Measurements from ENCODE around the gene CUL5. TPM values are rescaled to one million over a fixed set of nuclear protein-coding genes. Genes with fewer than 3 reads are reported as not detected.
"Not testable (repeated sequence)": the region's sequence is repeated elsewhere in the genome, so short reads cannot be mapped to it uniquely, and the experiment has no call there.

The CUL5 gene
- total RNA-seq, 1 donor from 2014 or later: 42.0 TPM

DNA sequence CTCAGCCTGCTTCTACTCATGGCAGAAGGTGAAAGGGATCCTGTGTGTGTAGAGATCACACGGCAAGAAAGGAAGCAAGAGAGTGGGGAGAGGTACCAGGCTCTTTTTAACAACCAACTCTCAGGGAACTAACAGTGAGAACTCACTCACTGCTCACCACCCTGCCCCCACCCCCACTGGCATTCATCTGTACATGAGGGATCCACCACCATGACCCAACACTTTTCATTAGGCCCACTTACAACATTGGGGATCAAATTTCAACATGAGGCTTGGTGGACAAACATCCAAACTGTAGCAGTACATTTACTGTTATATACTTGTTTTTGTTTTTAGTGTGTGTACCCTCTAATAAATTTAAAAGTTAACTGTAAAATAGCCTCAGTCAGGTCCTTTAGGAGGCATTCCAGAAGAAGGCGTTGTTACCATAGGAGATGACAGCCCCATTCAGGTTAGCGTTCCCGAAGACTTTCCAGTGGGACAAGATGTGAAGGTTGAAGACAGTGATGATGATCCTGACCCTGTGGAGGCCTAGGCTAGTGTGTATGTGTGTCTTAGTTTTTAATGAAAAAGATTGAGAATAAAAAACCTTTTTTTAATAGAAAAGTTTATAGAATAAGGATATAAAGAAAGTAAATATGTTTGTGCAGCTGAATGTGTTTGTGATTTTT lies 11.3 kb downstream of the CUL5 start:
- Mint-ChIP-seq H3K9me3 (no peaks in the 10 kb centered on the region), H3K27me3 (no peaks in the 10 kb centered on the region), H3K36me3 (ENCODE audit: low read depth) (peaks cover 31% of the 10 kb centered on the region), H3K4me3 (no peak overlapping the region), H3K27ac (no peak overlapping the region), H3K4me1 (peaks cover 36% of the 10 kb centered on the region)
- ChIA-PET POLR2A (interaction anchor here (2.1 kb wide), 1 partner anchor 11 kb away, joined by 6 read pairs; the partner anchor contains the start of gene CUL5), CTCF (no interaction called here)
- ATAC-seq (ENCODE audit: low read depth) (no peak), DNase-seq (no peak)
- TF ChIP-seq, protein P1, sequence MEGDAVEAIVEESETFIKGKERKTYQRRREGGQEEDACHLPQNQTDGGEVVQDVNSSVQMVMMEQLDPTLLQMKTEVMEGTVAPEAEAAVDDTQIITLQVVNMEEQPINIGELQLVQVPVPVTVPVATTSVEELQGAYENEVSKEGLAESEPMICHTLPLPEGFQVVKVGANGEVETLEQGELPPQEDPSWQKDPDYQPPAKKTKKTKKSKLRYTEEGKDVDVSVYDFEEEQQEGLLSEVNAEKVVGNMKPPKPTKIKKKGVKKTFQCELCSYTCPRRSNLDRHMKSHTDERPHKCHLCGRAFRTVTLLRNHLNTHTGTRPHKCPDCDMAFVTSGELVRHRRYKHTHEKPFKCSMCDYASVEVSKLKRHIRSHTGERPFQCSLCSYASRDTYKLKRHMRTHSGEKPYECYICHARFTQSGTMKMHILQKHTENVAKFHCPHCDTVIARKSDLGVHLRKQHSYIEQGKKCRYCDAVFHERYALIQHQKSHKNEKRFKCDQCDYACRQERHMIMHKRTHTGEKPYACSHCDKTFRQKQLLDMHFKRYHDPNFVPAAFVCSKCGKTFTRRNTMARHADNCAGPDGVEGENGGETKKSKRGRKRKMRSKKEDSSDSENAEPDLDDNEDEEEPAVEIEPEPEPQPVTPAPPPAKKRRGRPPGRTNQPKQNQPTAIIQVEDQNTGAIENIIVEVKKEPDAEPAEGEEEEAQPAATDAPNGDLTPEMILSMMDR (IDR thresholded peaks at IDR 0.05): no peak
- intact Hi-C loops (cut with micrococcal nuclease): no loop called here

DNA sequence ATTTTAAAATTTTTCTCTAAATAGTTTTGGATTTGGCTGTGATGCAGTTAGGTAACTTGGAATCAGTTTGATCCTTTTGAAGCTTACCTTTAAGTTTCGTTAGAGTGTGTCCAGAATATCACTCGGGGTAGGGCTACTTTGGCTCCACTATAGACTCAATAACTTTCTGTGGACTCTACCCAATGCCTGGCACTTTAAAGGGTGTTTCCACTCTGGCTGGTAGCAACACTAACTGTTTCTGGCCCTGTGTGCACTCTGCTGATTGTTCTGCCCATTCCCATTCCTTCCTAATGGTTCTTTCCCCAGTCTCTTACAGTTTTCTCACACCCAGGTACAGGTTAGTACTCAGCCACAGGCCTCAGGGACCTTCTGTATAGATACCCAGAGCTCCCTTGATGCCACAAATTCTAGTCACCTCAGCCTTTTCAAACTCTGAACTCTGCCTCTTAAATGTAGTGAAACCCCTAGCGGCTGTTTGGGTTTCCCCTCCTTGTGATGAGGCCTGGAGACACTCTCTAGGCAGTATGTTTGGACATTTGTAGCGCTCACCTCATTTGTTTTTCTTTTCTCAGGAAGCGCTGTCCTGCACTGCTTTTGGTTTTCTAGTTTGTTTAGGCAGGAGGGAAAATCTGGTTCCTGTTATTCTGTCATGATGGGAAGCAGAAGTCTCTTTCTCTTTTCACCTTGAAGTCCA lies 16.8 kb downstream of the CUL5 start:
- TF ChIP-seq, protein P1 (IDR thresholded peaks at IDR 0.05): no peak
- Mint-ChIP-seq H3K36me3 (ENCODE audit: low read depth) (peaks cover 20% of the 10 kb centered on the region), H3K9me3 (no peaks in the 10 kb centered on the region), H3K4me1 (peaks cover 36% of the 10 kb centered on the region), H3K4me3 (no peak overlapping the region), H3K27me3 (no peaks in the 10 kb centered on the region), H3K27ac (peak overlapping the region; percentile 60)
- DNase-seq (no peak), ATAC-seq (ENCODE audit: low read depth) (peak; percentile 54)
- ChIA-PET CTCF (interaction anchor here (1.1 to 1.8 kb wide), 2 partner anchors 16 to 108 kb away, joined by 3 to 8 read pairs; partner anchors contain the start of gene CUL5), POLR2A (no interaction called here)
- intact Hi-C loops (cut with micrococcal nuclease): no loop called here

DNA sequence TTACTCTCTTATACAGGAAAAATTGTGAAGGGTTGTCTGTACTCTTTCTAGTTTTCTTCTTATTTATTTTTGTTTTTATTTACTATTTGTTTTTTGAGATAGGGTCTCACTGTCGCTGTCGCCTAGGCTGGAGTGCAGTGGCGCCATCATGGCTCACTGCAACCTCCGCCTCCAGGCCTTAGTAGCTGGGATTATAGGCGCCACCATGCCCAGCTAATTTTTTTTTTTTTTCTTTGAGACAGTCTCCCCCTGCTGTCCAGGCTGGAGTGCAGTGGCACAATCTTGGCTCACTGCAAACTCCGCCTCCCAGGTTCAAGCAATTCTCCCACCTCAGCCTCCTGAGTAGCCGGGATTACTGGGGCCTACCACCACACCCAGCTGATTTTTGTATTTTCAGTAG lies 18.4 kb downstream of the CUL5 start:
- DNase-seq: no peak
- CTCF ChIA-PET: interaction anchor here (0.6 kb wide), 1 partner anchor 667 kb away, joined by 3 read pairs; no protein-coding TSS in a partner anchor

DNA sequence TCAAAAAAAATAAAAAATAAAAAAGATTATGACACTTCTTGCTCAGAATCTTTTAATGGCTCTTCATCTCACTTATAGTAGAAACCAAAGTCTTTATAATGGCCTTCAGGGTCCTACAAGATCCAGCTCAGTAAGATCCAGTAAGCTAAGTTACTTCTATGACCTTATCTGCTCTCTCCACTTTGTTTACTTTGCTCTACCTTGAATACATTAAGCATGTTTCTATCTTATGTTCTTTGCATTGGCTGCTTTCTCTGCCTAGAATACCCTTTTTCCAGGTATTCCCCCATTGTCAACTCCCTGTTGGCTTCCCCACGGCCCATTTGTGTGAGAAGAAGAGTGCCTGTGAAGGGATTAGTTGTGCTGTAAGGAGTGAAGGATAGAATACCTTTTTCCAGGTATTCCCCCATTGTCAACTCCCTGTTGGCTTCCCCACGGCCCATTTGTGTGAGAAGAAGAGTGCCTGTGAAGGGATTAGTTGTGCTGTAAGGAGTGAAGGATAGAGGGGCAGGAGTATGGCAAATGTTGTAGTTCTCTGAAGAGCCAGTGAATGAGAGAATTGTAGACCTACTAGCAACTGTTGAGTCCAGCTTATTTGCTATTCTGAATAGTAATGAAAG lies 20.2 kb downstream of the CUL5 start:
- Mint-ChIP-seq H3K4me1 (peaks cover 39% of the 10 kb centered on the region), H3K36me3 (ENCODE audit: low read depth) (peaks cover 33% of the 10 kb centered on the region)
- ATAC-seq (ENCODE audit: low read depth); H3K27ac Mint-ChIP-seq; H3K27me3 Mint-ChIP-seq; H3K9me3 Mint-ChIP-seq; H3K4me3 Mint-ChIP-seq; CTCF ChIA-PET; DNase-seq; intact Hi-C loops (cut with micrococcal nuclease): not testable (repeated sequence)
- POLR2A ChIA-PET: interaction anchor here (0.7 kb wide), 1 partner anchor 143 kb away, joined by 3 read pairs; no protein-coding TSS in a partner anchor

More for the DNA sequence above, 18.4 kb downstream of the CUL5 start:
- Mint-ChIP-seq H3K4me3 (no peak overlapping the region), H3K36me3 (ENCODE audit: low read depth) (peaks cover 26% of the 10 kb centered on the region), H3K27me3 (no peaks in the 10 kb centered on the region), H3K27ac (no peak overlapping the region), H3K4me1 (peaks cover 36% of the 10 kb centered on the region), H3K9me3 (no peaks in the 10 kb centered on the region)
- ATAC-seq (ENCODE audit: low read depth): no peak
- intact Hi-C loops (cut with micrococcal nuclease): no loop called here
- TF ChIP-seq, protein P1 (IDR thresholded peaks at IDR 0.05): no peak
- POLR2A ChIA-PET: interaction anchor here (0.7 kb wide), 1 partner anchor 85 kb away, joined by 4 read pairs; no protein-coding TSS in a partner anchor

DNA sequence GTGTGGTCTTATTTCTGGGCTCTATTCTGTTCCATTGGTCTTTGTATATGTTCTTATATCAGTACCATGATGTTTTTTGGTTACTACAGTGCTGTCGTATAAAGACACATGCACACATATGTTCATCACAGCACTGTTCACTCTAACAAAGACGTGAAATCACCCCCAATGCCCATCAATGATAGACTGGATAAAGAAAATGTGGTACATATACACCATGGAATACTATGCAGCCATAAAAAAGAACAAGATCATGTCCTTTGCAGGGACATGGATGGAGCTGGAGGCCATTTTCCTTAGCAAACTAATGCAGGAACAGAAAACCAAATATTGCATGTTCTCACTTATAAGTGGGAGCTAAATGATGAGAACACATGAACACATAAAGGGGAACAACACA lies 22.9 kb downstream of the CUL5 start:
- H3K27ac Mint-ChIP-seq; H3K4me3 Mint-ChIP-seq; H3K9me3 Mint-ChIP-seq; CTCF ChIA-PET; ATAC-seq (ENCODE audit: low read depth); H3K27me3 Mint-ChIP-seq; POLR2A ChIA-PET; DNase-seq; intact Hi-C loops (cut with micrococcal nuclease): not testable (repeated sequence)
- Mint-ChIP-seq H3K4me1 (peaks cover 15% of the 10 kb centered on the region), H3K36me3 (ENCODE audit: low read depth) (peaks cover 47% of the 10 kb centered on the region)

DNA sequence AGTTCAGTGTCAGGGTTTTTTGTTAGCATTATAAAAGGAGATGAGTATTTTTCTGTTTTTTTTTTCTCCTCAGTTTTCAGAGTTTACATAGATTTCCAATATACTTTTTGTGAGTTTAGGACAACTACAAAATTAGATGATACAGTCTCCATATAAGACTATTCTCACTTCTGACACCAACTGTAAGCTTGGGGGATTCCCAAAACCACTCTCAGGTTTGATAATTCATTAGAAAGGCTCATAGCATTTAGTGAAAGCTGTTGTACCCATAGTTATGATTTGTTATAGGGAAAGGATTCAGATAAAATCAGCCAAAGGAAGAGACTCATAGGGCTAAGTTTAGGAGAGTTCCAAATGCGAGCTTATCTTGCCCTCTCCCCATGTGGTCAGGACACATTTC lies 24.1 kb downstream of the CUL5 start:
- DNase-seq (no peak), ATAC-seq (ENCODE audit: low read depth) (no peak)
- peaks cover 57% of the 10 kb centered on the region for H3K36me3 Mint-ChIP-seq (ENCODE audit: low read depth)
- ChIA-PET POLR2A (no interaction called here), CTCF (interaction anchor here (1.4 kb wide), 1 partner anchor 24 kb away, joined by 3 read pairs; the partner anchor contains the start of gene CUL5)
- H3K4me3 Mint-ChIP-seq: no peak overlapping the region
- H3K4me1 Mint-ChIP-seq: peaks cover 15% of the 10 kb centered on the region
- no peaks in the 10 kb centered on the region for H3K27me3 Mint-ChIP-seq
- no peaks in the 10 kb centered on the region for H3K9me3 Mint-ChIP-seq
- intact Hi-C loops (cut with micrococcal nuclease): no loop called here
- TF ChIP-seq, protein P1 (IDR thresholded peaks at IDR 0.05): no peak
- H3K27ac Mint-ChIP-seq: no peak overlapping the region

Measured in activated B cell treated with CpG ODN at 0.5 μM for 24 hours (primary cell).